HEK293T (cell line): ENCODE data around the gene CBARP.

Experiments used
- CTCF ChIA-PET: fragments of 350-600 bp; formaldehyde crosslinking; extraction: SDS; loops from one replicate; lab custom pipeline; 2021; ENCODE audit warnings: antibody characterized with exemption, inconsistent platforms; lab: Yijun Ruan, JAX
- POLR2A ChIA-PET: fragments of 350-600 bp; formaldehyde crosslinking; extraction: SDS; loops from one replicate; lab custom pipeline; 2020; ENCODE audit warnings: antibody characterized with exemption, inconsistent platforms; lab: Yijun Ruan, JAX
- DNase-seq: peaks from one replicate; pipeline ENCODE4 v3.0.0; 2012; ENCODE audit warnings: mixed read lengths; ENCODE audit errors: extremely low spot score
- ARNT ChIP-seq: fragments of 450-650 bp; IDR thresholded peaks from 2 replicates; pipeline ENCODE4 v1.6.1; 2017; ENCODE audit warnings: mild to moderate bottlenecking
- BHLHE40 ChIP-seq: fragments of 450-650 bp; IDR thresholded peaks from 2 replicates; pipeline ENCODE4 v1.6.1; 2016; ENCODE audit warnings: mild to moderate bottlenecking, moderate library complexity, borderline replicate concordance
- CTBP1 ChIP-seq: fragments of 450-650 bp; IDR thresholded peaks from 2 replicates; pipeline ENCODE4 v1.6.1; 2016; ENCODE audit warnings: borderline replicate concordance
- ELF4 ChIP-seq: fragments of 450-650 bp; IDR thresholded peaks from 2 replicates; pipeline ENCODE4 v1.6.1; 2017; ENCODE audit warnings: antibody characterized with exemption
- FOXA1 ChIP-seq: fragments of 450-650 bp; IDR thresholded peaks from 2 replicates; pipeline ENCODE4 v1.6.1; 2016; ENCODE audit warnings: mild to moderate bottlenecking
- FOXK2 ChIP-seq: fragments of 450-650 bp; IDR thresholded peaks from 2 replicates; pipeline ENCODE4 v1.6.1; 2016; ENCODE audit warnings: mild to moderate bottlenecking
- FOXM1 ChIP-seq: fragments of 450-650 bp; IDR thresholded peaks from 2 replicates; pipeline ENCODE4 v1.6.1; 2017; ENCODE audit warnings: mild to moderate bottlenecking, borderline replicate concordance
- HDGF ChIP-seq: fragments of 450-650 bp; IDR thresholded peaks from 2 replicates; pipeline ENCODE4 v1.6.1; 2017; ENCODE audit warnings: antibody characterized with exemption, borderline replicate concordance
- L3MBTL2 ChIP-seq: fragments of 450-650 bp; conservative IDR thresholded peaks from 2 replicates; pipeline ENCODE4 v1.6.1; 2016; ENCODE audit warnings: mild to moderate bottlenecking
- LEF1 ChIP-seq: fragments of 450-650 bp; IDR thresholded peaks from 2 replicates; pipeline ENCODE4 v1.6.1; 2017; ENCODE audit warnings: mild to moderate bottlenecking, borderline replicate concordance
- NFRKB ChIP-seq: fragments of 450-650 bp; IDR thresholded peaks from 2 replicates; pipeline ENCODE4 v1.6.1; 2016; ENCODE audit warnings: mild to moderate bottlenecking, moderate library complexity
- SP1 ChIP-seq: fragments of 450-650 bp; IDR thresholded peaks from 2 replicates; pipeline ENCODE4 v1.6.1; 2017
- SUZ12 ChIP-seq: fragments of 450-650 bp; IDR thresholded peaks from 2 replicates; pipeline ENCODE4 v1.6.1; 2016; ENCODE audit warnings: mild to moderate bottlenecking
- TARDBP ChIP-seq: fragments of 450-650 bp; IDR thresholded peaks from 2 replicates; pipeline ENCODE4 v1.6.1; 2016
- ZNF384 ChIP-seq: fragments of 450-650 bp; IDR thresholded peaks from 2 replicates; pipeline ENCODE4 v1.6.1; 2016
- TF ChIP-seq, protein P1 (sequence below): fragments of 450-650 bp; IDR thresholded peaks from 2 replicates; pipeline ENCODE4 v1.6.1; 2016

Gene CBARP

DNA sequence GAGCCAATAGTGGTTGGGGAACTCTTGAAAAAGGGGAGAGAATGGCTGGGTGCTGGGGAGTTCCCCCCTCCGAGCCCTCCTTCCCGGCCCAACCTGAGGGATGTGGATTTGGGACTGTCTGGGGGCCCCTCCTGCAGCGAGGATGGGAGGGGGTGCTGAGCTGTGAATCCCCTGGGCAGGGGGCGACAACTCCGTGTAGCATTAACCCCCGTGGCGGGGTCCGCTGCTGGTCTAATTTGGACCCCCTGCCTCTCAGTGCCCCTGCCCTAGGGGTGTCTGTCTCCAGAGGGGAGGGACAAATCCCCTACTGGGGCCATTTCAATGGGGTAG lies 20.3 kb upstream of the CBARP start:
- no peak for DNase-seq
- CTCF ChIA-PET: interaction anchor here (2.3 kb wide), 1 partner anchor 9 kb away, joined by 11 read pairs; no protein-coding TSS in a partner anchor

DNA sequence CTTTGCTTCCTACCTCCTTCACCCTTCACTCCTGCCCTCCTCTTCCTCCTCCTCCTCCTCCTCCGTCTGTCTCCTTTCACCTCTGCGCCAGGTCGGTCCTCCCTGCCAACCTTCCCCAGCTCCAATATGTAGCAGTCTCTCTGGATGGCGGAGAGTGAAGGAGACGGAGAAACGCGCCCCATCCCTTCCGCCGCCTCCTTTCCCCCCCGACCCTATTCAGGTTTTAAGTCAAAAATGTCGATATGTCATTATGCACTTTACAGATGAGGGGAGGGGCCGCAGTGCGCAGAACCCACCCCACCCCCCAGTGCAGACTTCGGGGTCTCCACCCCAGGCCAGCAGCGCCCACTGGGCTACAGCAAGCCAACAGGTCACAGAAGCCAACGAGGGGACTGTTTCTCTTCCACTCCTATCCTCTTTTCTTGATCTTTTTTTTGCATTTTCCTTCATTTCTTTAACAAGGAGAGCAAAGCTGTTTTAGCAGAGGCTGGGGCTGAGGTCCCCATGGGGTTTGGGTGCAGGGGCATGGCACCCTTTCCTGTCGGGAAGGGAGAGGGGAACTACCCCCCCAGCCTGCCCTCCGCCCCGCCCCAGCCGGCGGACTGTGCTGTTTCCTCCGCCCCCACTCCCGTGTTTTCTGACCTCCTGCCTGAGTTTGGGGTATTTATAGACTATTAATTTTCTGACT lies 19.8 kb upstream of the CBARP start:
- no peak for TF ChIP-seq HDGF
- no peak for TF ChIP-seq FOXK2
- TF ChIP-seq SP1: no peak
- TF ChIP-seq TARDBP: no peak
- no peak for TF ChIP-seq SUZ12
- TF ChIP-seq, protein P1, sequence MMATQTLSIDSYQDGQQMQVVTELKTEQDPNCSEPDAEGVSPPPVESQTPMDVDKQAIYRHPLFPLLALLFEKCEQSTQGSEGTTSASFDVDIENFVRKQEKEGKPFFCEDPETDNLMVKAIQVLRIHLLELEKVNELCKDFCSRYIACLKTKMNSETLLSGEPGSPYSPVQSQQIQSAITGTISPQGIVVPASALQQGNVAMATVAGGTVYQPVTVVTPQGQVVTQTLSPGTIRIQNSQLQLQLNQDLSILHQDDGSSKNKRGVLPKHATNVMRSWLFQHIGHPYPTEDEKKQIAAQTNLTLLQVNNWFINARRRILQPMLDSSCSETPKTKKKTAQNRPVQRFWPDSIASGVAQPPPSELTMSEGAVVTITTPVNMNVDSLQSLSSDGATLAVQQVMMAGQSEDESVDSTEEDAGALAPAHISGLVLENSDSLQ: no peak
- TF ChIP-seq CTBP1: no peak
- no peak for TF ChIP-seq ELF4
- TF ChIP-seq ARNT: no peak
- TF ChIP-seq L3MBTL2: no peak
- no peak for TF ChIP-seq LEF1
- no peak for TF ChIP-seq FOXA1
- POLR2A ChIA-PET: interaction anchor here (2.9 to 7.8 kb wide), 2 partner anchors 12 to 16 kb away, joined by 8 to 157 read pairs; partner anchors contain the start of gene CIRBP
- DNase-seq: no peak
- CTCF ChIA-PET: interaction anchor here (2.3 kb wide), 1 partner anchor 9 kb away, joined by 11 read pairs; no protein-coding TSS in a partner anchor

More for the DNA sequence above, 20.3 kb upstream of the CBARP start:
- no peak for TF ChIP-seq FOXM1
- no peak for TF ChIP-seq BHLHE40
- TF ChIP-seq ARNT: no peak
- no peak for TF ChIP-seq NFRKB
- TF ChIP-seq ZNF384: no peak
- TF ChIP-seq L3MBTL2: no peak
- TF ChIP-seq FOXA1: no peak
- TF ChIP-seq HDGF: no peak
- TF ChIP-seq FOXK2: no peak
- TF ChIP-seq TARDBP: no peak
- TF ChIP-seq ELF4: no peak
- TF ChIP-seq CTBP1: no peak
- no peak for TF ChIP-seq SP1
- TF ChIP-seq, protein P1: no peak
- TF ChIP-seq LEF1: no peak
- TF ChIP-seq SUZ12: no peak
- POLR2A ChIA-PET: interaction anchor here (2.9 to 7.8 kb wide), 2 partner anchors 11 to 16 kb away, joined by 8 to 157 read pairs; partner anchors contain the start of gene CIRBP

DNA sequence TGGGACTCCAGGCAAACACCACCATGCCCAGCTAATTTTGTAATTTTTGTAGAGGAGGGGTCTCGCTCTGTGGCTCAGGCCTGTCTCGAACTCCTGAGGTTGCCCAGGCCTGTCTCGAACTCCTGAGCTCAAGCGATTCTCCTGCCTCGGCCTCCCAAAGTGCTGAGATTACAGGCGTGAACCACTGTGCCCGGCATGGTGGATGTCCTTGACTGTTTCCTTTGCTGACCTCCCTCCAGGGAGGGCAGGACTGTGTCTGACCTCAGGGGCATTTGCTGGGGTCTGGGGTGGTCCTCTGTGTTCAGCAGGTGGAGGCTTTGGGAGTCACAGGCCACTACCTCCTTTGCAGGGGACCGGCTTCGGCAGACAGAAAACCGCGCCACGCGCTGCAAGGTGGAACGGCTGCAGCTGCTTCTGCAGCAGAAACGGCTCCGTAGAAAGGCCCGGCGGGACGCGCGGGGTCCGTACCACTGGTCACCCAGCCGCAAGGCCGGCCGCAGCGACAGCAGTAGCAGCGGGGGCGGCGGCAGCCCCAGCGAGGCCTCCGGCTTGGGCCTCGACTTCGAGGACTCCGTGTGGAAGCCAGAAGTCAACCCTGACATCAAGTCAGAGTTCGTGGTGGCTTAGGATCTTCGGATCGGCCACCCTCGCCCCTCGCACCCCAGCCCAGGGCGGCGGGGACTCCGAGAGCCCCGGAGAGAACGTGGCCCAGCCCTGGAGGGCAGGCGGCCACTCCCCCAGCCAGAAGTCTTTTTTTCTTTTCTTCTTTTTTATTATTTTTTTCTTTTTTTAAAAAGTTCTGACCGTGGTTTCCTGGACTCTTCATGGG lies 19.1 kb upstream of the CBARP start:
- TF ChIP-seq SP1: no peak
- no peak for TF ChIP-seq ZNF384
- TF ChIP-seq FOXM1: no peak
- TF ChIP-seq FOXK2: no peak
- TF ChIP-seq LEF1: no peak
- no peak for TF ChIP-seq ELF4
- TF ChIP-seq BHLHE40: no peak
- no peak for TF ChIP-seq HDGF
- TF ChIP-seq FOXA1: no peak
- POLR2A ChIA-PET: interaction anchor here (1.2 to 7.8 kb wide), 3 partner anchors 13 to 17 kb away, joined by 6 to 157 read pairs (median 8); partner anchors contain the start of gene CIRBP
- no peak for DNase-seq
- CTCF ChIA-PET: interaction anchor here (2.3 kb wide), 1 partner anchor 10 kb away, joined by 11 read pairs; no protein-coding TSS in a partner anchor

DNA sequence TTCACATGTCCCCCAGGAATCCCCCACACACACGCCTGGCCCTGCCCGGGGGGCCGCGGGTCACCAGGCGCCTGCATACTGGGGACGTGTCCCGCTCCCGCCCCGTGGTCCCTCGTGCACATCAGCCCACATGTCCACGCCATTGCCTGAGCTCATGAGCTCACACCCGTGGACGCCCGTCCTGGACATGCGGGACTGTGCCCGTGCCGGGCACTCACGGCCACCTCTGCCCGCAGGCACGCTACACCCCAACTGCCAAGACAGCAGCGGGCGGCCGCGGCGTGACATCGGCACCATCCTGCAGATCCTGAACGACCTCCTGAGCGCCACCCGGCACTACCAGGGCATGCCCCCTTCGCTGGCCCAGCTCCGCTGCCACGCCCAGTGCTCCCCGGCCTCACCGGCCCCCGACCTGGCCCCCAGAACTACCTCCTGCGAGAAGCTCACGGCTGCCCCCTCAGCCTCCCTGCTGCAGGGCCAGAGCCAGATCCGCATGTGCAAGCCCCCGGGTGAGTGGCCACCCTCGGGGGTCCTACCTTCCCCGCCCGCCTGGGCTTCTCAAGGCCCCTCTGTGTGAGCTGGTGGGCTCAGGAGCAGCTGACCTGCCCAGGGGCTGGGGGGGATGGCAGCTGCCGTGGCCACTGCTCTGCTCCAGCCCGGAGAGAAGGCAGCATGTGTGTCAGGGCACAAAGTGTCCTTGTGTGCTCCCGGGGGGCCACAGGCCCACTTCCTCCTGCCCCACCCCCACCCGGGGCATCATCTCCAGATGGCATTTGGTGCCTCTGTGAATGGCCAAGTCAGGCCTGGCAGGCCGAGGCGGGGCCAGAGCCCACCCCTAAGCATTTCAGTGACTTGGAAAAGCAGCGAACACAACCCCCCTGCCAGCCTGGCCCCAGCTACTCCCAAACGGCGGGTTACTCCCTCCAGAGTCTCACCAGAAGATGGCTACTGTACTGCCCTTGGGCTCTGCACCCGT lies 17.7 kb upstream of the CBARP start:
- no peak for TF ChIP-seq FOXM1
- no peak for TF ChIP-seq HDGF
- TF ChIP-seq SUZ12: no peak
- no peak for TF ChIP-seq SP1
- no peak for TF ChIP-seq LEF1
- no peak for TF ChIP-seq L3MBTL2
- TF ChIP-seq ZNF384: no peak
- no peak for TF ChIP-seq ELF4
- no peak for TF ChIP-seq CTBP1
- TF ChIP-seq, protein P1: no peak
- no peak for TF ChIP-seq TARDBP
- no peak for TF ChIP-seq FOXA1
- TF ChIP-seq FOXK2: no peak
- no peak for TF ChIP-seq BHLHE40
- TF ChIP-seq ARNT: no peak
- no peak for TF ChIP-seq NFRKB
- CTCF ChIA-PET: interaction anchor here (2.3 kb wide), 1 partner anchor 11 kb away, joined by 11 read pairs; no protein-coding TSS in a partner anchor
- no peak for DNase-seq
- POLR2A ChIA-PET: interaction anchor here (1.2 to 7.8 kb wide), 3 partner anchors 12 to 18 kb away, joined by 4 to 157 read pairs (median 6); partner anchors contain the start of gene CIRBP
